ENCODE data around the gene REPS1. TPM values are rescaled to one million over a fixed set of nuclear protein-coding genes. Genes with fewer than 3 reads are reported as not detected.

Gene REPS1
- polyA plus RNA-seq, 3 donors = 11.9 to 36.6 (median 14.0) TPM

DNA sequence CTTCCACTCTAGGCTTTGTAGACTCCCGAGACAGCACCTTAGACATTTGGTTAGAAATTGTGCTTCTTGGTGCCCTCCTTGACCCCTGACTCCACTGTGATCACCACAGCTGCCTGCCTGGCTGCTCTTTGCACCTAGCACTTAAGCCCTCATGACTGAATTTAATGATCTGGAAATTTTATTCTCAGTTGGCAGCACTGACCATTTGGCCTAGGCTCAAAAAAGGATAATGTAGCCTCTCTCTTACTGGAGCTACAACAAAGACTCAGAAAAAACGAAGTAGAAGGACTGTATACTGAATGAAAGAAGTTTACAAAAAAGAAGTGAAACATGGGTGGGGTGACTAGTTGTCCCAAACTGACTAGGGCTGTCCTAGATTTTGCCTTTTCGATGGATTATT, 29.2 kb upstream of the REPS1 start:
- WGBS (ENCODE audit: insufficient coverage) = 86% methylated on average over 1 of the region's 3 CpGs
- H3K4me1 Mint-ChIP-seq = peaks cover 11% of the 10 kb centered on the region

GRCh38 chr6:139016337-139017213, 28.5 kb upstream of the REPS1 start:
- H2AFZ ChIP-seq (ENCODE audit: insufficient read depth, low read depth, low read length, poor library complexity, severe bottlenecking) = no peak overlapping the region
- no peaks in the 10 kb centered on the region for H3K36me3 ChIP-seq (replicated peaks in 1 of 2; ENCODE audit: control insufficient read depth in 1 of 2, insufficient read depth in 2 of 2, low read length in 2 of 2)
- no peaks in the 10 kb centered on the region for H4K20me1 ChIP-seq (ENCODE audit: insufficient read depth, low read length)
- peaks cover 6 to 9% of the 10 kb centered on the region in 2 donors for H3K4me1 ChIP-seq (ENCODE audit: control insufficient read depth in 1 of 2, insufficient read depth in 2 of 2, low read length in 2 of 2)
- Mint-ChIP-seq H3K4me3 (no peak overlapping the region), H3K36me3 (no peaks in the 10 kb centered on the region), H3K27ac (no peak overlapping the region), H3K9me3 (peaks cover 0 to 1% (median 0%) of the 10 kb centered on the region in 7 donors), H3K4me1 (peaks cover 11% of the 10 kb centered on the region), H3K27me3 (ENCODE audit: low read depth in 3 of 3) (no peaks in the 10 kb centered on the region)
- no peaks in the 10 kb centered on the region for H3K79me2 ChIP-seq (ENCODE audit: insufficient read depth, low read length)
- H3K27ac ChIP-seq (ENCODE audit: low read depth in 1 of 2, low read length in 2 of 2) = no peak overlapping the region
- H3K4me3 ChIP-seq (replicated peaks in 1 of 3; ENCODE audit: low read depth in 2 of 3, low read length in 3 of 3) = no peak overlapping the region
- intact Hi-C loops (cut with micrococcal nuclease) = no loop called here
- H3K27me3 ChIP-seq (ENCODE audit: control insufficient read depth in 2 of 2, insufficient read depth in 2 of 2, low read length in 2 of 2) = no peaks in the 10 kb centered on the region
- TF ChIP-seq CTCF (IDR thresholded peaks at IDR 0.05) = no peak
- DNase-seq = peak in 2 of 3 donors; percentile 20 to 25
- no peak overlapping the region for H3K9ac ChIP-seq (ENCODE audit: insufficient read depth, low read length, poor library complexity, severe bottlenecking)
- no peaks in the 10 kb centered on the region for H3K9me3 ChIP-seq (replicated peaks in 1 of 2; ENCODE audit: control insufficient read depth in 1 of 2, insufficient read depth in 1 of 2, low read length in 2 of 2)
- H3K4me2 ChIP-seq (replicated peaks; ENCODE audit: extremely low read depth, low read length, poor library complexity, severe bottlenecking) = no peak overlapping the region
- WGBS (ENCODE audit: insufficient coverage) = 100% methylated on average over 2 of the region's 7 CpGs

More for the DNA sequence above, 29.2 kb upstream of the REPS1 start:
- Mint-ChIP-seq H3K27me3 (ENCODE audit: low read depth in 3 of 3) (no peaks in the 10 kb centered on the region), H3K36me3 (no peaks in the 10 kb centered on the region), H3K9me3 (peaks cover 0 to 1% (median 0%) of the 10 kb centered on the region in 7 donors), H3K27ac (no peak overlapping the region), H3K4me3 (no peak overlapping the region)
- Histone ChIP-seq H3K4me1 (ENCODE audit: control insufficient read depth in 1 of 2, insufficient read depth in 2 of 2, low read length in 2 of 2) (peaks cover 6 to 9% of the 10 kb centered on the region in 2 donors), H3K36me3 (replicated peaks in 1 of 2; ENCODE audit: control insufficient read depth in 1 of 2, insufficient read depth in 2 of 2, low read length in 2 of 2) (no peaks in the 10 kb centered on the region), H3K79me2 (ENCODE audit: insufficient read depth, low read length) (no peaks in the 10 kb centered on the region), H3K4me3 (replicated peaks in 1 of 3; ENCODE audit: low read depth in 2 of 3, low read length in 3 of 3) (no peak overlapping the region), H3K4me2 (replicated peaks; ENCODE audit: extremely low read depth, low read length, poor library complexity, severe bottlenecking) (no peak overlapping the region), H3K27me3 (ENCODE audit: control insufficient read depth in 2 of 2, insufficient read depth in 2 of 2, low read length in 2 of 2) (no peaks in the 10 kb centered on the region), H3K9ac (ENCODE audit: insufficient read depth, low read length, poor library complexity, severe bottlenecking) (no peak overlapping the region), H3K27ac (ENCODE audit: low read depth in 1 of 2, low read length in 2 of 2) (no peak overlapping the region), H3K9me3 (replicated peaks in 1 of 2; ENCODE audit: control insufficient read depth in 1 of 2, insufficient read depth in 1 of 2, low read length in 2 of 2) (no peaks in the 10 kb centered on the region), H4K20me1 (ENCODE audit: insufficient read depth, low read length) (no peaks in the 10 kb centered on the region), H2AFZ (ENCODE audit: insufficient read depth, low read depth, low read length, poor library complexity, severe bottlenecking) (no peak overlapping the region)
- DNase-seq = no peak
- intact Hi-C loops (cut with micrococcal nuclease) = no loop called here
- TF ChIP-seq CTCF (IDR thresholded peaks at IDR 0.05) = no peak
